NCI-H774 (cell line): Measurements from ENCODE around the gene S100A7A.

Experiments
- DNase-seq: peaks from one replicate; lab custom pipeline; 2025; lab: John Stamatoyannopoulos, UW

S100A7A gene

DNA sequence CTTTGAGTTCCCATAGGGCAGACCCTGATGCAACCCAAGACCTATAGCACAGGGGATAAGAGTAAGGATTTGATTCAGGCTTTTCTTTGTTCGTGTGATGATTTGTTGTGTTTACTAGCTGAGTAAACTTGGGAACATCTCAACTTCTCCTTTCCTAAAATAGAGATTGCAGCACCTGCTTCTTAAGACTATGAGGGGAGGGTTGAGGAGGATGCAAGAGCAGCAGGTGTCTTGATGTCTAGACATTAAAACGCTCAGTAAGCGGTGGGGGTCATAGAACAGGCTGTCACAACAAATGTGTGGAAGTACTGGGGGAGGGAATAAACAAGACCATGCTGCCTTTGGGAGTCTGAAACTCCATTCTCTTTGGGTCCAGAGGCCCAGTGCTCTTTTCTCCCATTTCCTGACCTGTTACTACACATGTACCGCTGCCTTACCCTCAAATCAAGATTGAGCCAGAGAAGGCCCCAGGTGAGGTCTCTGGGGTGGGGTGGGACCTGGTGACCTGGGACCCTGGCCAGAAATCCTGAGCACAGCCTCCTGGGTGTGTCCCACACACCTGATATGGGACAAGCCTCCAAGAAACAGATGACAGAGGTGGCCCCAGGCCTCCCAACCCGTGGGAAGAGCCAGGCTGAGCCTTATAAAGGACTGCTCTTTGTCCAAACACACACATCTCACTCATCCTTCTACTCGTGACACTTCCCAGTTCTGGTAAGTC lies at the start of gene S100A7A:
Gene S100A7A (plus strand): TSS at position 671 of the 721 bp plus-strand sequence. CDS start 1,563 bp downstream, outside the sequence.
- DNase-seq: no peak

DNA sequence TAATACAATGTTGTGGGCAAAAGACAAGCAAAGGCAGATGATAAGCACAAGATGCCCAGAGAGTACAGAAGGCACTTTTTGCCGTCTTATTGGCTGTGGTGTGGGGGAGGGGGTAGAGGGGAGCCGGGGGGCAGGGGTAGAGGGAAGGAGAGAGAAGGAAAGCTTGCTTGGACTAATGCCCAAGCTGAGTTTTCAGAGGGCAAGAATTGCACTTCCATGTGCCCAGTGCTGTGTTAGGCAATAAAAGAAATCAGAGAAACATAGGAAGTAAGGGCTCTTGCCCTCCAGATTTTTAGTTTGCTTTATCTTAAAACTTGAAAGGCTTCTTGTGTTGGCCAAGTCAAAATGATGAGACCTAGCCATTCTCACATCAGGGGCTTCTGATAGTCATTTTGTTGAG lies 49.2 kb upstream of the S100A7A start:
- no peak for DNase-seq

DNA sequence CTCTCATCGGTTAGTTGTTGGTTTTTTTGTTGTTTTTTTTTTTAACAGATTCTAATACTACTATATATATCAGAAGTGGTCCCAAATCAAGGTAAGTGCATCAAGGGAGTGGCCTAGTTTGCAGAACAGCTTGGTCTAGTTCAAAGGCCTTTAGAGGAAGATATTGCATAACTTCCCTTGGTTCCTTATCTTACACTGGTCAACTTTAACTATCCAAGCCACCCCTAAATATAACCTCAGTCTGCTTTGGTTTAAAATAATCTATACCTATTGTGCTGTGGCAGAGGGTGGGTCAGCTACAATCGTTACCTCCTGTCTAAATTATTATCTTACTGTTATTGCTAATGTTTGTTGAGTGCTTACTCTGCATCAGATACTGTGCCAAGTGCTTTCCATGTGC lies 47.8 kb upstream of the S100A7A start:
- no peak for DNase-seq

DNA sequence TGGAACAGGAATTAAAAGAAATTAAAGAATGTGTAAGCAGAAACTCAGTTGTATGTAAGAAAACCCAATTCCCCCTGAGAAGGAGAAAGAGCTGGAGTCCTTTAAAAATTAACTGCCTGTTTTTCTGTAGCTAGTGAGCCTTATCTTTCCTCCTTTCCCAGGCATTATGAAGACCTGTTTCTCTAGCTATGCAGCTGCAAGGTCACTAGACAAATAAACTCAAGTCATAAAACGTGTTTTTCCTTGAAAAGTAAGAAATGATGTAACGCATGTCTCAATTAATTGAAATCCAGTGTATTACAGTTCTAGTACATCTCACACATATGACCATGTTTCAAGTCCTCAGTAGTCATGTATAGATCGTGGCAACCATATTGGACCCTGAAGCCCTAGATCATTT lies 46.2 kb upstream of the S100A7A start:
- no peak for DNase-seq

DNA sequence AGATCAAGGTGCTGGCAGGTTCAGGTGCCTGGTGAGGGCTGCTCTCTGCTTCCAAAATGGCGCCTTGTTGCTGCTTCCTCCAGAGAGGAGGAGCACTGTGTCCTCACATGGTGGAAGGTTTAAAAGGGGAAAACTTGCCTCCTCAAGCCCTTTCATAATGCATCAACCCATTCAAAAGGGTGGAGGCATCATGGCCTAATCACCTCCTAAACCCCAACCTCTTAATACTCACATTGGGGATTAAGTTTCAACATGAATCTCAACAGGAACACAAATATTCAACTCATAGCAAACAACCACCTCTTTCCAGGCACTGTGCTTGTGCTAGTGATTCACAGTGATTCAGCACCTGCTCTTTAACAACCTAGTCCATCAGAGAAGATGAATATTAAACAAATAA lies 45.1 kb upstream of the S100A7A start:
- no peak for DNase-seq

DNA sequence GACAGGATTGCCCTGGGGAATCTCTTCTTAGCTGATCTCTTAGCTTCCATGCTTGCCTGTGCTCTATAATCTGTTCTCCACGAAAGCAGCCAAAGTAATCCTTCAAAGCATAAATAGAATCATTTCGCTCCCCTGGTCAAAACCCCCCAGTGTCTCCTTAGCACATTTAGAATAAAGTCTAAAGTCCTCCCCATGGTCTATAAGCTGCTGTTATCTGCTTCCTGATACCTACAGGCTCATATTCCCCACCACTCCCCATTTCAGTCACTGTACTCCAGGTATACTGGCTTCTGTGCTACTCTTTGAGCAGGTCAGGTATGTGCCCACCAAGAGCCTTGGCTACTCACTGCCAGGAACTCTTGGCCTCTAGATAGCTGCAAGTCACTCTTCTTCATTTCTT lies 43.7 kb upstream of the S100A7A start:
- no peak for DNase-seq

DNA sequence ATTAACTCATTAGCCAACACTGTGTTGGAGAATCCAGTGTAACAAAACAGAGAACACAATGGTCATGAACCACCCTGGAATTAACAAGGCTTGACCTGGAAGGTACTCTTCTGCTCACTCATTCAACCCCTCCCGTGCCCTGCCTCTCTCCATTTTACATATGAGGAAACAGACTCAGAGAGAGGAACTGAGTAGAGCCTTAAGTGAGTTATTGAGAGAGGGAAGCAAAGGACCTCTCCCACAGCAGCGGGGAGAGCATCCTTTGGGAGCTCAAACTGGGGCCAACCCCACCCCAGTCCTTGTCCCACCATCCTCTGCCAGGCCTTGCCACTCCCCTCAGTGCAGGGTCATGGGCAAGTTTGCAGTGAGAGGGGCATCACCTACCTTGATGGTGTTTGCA lies 42.2 kb upstream of the S100A7A start:
- DNase-seq: no peak

DNA sequence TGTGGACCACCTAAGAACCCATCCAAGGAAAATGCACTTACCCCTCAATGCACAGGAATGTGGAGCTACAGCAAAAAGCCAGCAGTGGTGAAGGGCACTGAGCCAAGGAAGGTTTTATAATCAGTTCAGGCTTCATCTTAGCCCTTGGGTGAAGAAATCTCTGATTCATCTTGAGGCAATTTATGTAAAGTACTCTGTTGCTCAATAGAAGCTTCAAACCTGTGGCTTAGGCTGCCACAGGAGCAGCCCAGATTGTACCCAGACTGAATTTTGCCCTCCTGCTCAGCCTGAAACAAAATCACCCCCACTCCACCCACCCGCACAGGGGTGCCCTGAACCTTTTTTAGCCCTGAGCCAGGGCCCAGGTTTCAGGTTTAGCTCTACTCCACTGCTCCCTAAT lies 40.8 kb upstream of the S100A7A start, which contains the start of gene S100A12:
Gene S100A12 (minus strand): TSS at position 111 of the 400 bp plus-strand sequence. CDS start 1,029 bp downstream, outside the sequence.
- DNase-seq: no peak

DNA sequence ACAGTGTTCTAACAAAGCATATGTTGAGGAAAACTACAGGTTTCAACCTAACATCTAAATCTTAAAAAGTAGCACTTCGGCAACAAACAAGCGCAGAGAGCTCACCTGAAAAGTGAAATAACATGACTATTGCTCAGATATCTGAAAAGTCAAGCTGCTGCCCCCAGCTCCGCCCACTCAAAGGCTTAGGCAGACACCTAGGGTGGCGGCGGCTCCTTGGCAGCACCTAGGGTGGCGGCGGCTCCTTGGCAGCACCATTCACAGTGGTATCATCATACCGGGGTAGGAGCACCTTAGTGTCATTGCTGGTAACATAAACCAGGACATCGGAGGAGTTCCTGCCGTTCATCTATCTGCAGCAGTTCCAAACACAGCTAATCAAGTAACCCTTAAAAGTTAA lies 36.7 kb upstream of the S100A7A start:
- no peak for DNase-seq

DNA sequence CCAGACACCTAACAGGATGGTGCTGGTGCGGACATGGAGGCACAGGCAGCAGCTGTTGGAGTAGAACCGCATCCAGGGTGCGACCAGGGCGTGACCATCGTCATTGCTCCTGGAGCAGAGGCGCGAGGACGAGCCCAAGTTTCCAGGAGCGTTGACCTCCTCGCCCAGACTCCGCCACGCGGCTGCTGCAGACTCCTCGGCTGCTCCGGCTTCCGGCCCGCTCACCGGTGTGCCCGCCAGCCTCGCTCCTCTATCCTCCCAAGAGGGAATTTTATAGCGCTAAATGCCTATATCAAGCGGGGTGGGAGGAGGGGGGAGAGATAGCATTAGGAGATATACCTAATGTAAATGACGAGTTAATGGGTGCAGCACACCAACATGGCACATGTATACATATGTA lies 35.6 kb upstream of the S100A7A start:
- DNase-seq: no peak

DNA sequence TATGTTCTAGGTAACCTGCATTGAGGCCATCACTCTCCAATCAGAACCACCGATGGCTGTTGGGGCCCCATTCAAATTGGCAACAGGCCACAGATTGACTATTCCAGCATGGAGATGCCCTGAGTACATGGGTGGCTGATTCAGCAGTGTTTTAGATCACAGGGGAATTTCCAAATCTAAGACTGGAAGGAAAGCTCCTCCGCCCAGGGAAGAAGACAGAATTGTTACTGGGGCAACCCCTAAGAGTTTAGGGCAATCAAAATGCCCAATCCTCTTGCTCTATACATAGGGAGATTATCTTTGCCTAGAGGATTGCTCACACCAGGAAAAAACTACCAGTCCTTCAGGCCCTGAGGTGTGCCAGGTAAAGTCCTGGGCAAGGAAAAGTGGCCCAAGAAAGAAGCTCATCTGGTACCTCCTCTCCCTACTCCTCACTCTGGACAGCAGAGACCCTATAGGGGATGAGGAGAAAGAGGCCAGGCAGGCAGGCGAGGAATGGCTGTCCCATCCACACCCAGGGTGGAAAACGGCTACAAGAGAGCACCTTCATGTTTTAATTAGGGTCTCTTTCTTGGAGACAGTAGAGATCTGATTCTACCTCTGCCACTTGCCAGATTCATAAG lies 31.3 kb upstream of the S100A7A start:
- DNase-seq: no peak

DNA sequence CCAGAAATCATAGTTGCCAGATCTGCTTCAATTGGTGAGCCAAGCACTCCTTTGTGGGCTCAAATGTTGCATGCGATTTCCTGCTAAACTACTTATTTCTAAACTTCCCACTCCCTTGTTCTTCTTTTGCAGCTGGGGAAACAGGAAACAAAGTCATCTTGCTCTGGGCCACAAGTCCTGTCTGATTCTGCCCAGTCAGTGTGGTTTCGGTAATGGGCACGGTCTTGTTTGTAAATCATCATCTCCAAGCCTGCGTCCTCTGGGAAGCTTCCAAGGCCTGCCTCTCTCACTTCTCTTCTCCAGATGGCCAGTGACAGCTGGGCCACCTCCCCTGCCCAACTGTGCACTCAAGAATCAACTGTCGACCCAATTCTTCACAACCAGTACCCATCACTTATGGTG lies 29.8 kb upstream of the S100A7A start:
- no peak for DNase-seq

DNA sequence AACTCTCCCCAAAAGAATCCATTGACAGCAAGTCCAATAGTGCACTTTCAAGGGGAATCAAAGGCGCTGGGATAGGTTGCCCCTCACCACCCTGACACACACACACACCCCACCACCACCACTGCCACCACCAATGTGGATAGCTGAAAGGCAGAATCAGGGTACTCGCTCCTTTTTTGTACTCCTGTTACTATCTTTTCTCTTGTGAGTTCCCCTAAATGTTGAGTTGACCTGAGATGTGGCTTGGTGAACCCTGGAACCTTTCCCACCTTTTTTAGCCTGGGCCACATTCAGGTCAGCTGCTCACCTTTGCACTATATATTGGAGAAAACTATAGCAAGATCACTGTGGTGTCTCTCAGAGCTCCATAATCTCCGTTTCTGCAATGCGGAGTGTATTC lies 29.3 kb upstream of the S100A7A start:
- no peak for DNase-seq

DNA sequence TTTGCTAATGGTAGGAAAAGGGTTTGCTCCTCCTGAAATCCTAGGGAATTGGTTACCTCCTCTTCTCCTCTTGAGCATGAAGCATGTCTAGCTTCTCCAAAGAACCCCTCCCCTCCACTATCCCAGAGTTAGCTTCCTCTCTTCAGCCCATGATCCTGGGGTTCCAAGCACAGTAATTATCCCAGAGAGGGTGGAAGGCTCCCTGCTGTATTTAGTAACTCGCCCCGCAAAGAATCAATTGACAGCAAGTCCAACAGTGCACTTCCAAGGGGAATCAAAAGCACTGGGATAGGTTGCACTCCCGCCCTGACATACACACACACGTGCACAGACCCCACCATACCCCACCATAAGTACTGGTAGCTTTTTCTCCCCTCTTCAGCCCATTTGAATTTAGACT lies 28.5 kb upstream of the S100A7A start:
- DNase-seq: no peak

DNA sequence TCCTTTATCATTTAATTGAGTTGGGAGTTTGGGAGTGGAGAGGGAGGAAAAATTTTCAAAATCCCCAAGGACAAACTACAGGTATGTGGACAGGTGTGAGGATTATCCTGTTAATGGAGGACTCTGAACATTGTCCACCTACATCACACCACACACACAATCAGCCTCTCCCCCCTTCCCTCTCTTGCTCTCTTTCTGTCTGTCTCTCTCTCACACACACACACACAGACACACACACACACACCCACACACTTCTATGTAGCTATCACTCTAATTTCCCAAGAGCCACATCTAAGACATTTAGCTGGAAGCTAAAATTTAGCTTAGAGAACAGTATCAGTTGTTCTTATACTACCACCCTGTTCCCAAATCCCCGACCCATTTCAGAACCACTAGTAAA lies 26.9 kb upstream of the S100A7A start:
- no peak for DNase-seq

DNA sequence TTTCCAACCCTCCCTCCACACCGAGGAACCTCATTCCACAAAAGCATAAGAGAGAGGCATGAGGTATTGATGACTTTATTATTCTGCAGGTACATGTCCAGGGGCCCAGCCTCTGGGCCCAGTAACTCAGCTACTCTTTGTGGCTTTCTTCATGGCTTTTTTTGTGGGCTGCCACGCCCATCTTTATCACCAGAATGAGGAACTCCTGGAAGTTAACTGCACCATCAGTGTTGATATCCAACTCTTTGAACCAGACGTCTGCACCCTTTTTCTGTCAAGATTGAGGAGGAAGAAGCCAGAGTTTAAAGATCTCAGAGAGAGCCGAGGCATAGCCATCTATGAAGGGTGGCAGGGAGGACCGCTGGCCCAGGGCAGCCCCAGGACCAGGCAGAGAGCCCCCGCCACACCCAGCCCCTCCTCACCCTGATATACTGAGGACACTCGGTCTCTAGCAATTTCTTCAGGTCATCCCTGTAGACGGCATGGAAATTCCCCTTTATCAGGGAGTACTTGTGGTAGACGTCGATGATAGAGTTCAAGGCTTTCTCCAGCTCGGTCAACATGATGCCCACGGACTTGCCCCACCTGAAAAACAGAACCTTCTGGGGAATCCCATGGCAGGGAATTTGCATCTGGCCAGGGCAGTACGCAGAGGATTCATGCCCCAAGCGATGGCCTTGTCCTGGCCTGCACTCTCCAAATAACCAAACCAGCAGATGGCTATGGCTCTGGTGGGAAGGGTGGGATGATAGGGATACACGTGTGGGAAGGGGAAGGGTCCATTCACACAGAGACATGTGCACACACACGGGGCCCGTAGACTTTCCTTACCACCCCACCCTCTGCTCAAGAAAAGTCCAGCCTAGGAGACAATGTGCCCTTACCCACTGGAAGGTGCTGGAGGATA lies 26.1 kb upstream of the S100A7A start:
- DNase-seq: no peak

DNA sequence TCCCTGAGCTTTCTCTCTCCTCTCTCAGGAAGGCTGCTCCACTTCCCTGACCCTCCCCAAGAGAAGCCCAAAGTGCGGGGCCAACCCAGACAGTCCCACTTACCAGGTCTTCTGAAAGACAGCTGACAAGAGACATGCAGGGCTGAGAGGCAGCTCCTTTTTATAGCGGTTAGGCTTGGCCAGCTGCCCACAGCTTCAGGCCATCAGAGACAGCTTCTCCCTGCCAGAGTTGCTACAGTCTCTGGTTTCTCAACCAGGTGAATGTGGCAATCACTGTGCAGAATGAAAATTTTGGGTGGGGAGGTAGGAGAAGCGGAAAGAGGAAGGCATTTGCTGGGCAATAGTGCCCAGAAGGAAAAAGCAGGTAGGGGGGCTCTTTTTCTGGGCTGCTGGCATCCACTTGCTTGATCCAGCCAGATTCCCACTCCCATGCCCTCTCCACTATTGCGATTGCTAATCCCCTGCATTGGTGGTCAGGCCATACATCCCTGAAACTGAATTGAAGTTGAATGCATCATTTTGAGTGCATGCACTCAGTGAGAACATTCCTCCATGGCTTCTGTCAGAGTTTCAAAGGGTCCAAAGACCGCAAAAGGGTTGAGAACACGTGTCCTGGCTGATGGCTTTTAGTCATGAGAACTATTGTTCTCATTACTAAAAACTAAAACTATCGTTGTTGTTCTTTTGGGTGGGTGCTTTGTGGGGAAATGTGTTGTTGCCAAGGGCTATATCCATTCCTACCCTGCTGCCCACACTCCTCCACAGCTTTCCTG lies 25.2 kb upstream of the S100A7A start, which contains the start of gene S100A8:
Gene S100A8 (minus strand): TSS at position 136 of the 773 bp plus-strand sequence. CDS start 538 bp downstream, outside the sequence.
- DNase-seq: no peak

DNA sequence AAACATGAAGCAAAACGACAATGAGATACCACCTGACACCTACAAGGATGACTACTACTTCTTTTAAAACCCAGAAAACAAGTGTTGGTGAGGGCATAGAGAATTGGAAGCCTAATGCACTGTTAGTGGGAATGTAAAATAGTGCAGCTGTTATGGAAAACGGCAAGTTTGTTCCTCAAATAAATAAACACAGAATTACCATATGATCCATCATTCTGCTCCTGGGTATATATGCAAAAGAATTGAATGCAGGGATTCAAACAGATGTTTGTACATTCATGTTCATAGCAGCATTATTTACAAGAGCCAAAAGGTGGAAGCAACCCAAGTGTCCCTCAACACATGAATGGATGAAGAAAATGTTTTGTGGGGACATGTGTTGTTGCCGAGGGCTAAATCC lies 24.1 kb upstream of the S100A7A start:
- DNase-seq: no peak

DNA sequence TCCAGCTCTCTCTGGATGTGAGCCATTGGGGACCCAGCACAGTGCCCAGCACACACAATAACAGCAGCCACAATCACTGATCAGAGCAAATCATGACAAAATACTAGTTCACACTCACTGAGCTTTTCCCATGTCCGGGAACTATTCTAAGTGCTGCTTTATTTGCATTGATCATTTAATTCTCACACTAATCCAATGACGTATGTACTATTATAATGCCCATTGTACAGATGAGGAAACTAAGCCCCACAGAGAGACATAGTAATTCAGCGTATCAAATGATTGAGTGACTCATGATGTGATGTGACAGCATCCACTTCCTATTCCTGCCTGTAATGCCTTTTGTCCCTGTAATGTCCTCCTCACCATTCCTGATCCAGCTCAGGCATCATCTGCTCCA lies 23.5 kb upstream of the S100A7A start:
- no peak for DNase-seq

DNA sequence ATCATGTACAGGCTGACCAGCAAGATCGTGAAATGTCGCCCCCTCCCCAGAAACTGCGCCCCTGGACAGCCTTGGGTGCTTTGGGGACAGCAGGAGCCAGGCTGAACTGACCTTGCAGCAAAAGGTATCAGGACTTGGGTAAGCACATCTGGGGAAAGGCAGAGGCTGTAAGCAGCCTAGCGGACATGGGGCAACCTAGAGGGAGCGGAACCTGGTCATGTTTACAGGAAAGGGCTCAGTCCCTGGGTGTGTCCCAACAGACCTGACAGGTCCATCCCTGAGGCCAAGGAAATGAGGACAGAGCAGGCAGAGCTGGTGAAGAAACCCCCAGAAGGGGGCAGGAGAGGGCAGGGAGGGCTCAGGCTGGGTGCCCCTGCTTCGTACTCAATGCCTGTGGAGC lies 22.4 kb upstream of the S100A7A start:
- DNase-seq: no peak

DNA sequence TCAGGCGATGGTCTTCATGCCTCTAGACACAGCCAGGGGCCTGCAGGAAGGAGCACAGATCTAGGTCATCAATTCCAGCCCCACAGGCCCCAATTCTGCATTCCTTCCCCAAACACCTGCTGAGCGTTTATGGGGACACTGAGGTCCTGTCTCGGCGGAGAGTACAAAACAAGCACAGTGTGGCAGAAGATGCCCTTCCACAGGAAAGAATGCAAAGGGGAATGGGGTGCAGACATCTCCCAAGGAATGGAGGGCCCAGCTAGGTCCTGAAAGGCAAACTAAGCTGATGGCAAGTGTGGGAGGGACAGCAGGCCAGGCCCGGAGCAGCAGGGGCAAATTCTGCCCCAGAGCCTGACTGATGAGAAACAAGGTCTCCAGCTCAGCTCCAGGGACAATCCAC lies 21.9 kb upstream of the S100A7A start:
- DNase-seq: no peak

DNA sequence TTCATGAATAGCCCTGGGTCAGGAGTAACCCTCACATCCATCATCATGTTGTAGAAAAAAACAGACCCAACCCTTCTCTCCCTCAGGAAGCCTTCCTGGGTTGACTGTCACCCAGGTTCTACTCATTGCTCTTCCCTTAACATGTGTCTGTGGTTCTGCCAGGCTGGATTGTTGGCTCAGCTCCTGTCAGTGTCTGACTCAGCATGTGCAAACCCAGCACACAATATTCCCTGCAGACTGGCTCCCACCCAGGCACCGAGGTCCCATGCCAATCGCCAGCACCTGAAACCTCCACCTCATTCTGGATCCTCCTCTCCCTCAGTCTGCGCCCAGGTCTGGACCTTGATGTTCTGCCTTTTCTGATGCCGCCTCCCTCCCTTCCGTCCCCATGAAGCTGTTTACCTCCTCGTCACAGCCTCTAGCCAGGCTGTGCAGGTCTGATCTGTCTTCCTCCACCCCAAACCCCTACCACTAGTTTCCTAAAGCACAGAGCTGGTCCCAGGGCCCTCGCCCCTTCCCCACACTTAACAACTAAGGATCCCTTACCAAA lies 21.1 kb upstream of the S100A7A start:
- DNase-seq: no peak
